Spleen (tissue), 11 donors: Measurements from ENCODE around the gene CCNY. TPM values are rescaled to one million over a fixed set of nuclear protein-coding genes. Genes with fewer than 3 reads are reported as not detected.

ENCODE experiments used
- DNase-seq: peaks from one replicate; pipeline ENCODE4 v3.0.0-alpha.2; 2020
- H3K27ac ChIP-seq, 8 donors: fragments of 200-600 bp; sonication (generic) in 7 of 8; 1 replicate in 4 of 8; 2 replicates in 4 of 8; pipeline versions ENCODE4 v1.5.0 to v1.8.0; 2016 to 2021; ENCODE audit warnings: inconsistent platforms in 4 of 8, mild to moderate bottlenecking in 4 of 8, moderate library complexity in 1 of 8
- H3K27me3 ChIP-seq, 7 donors: fragments of 200-600 bp; sonication (generic) in 6 of 7; replicated peaks in 1 of 7; 1 replicate in 4 of 7; 2 replicates in 3 of 7; pipeline versions ENCODE4 v1.5.0 to v1.8.0; 2016 to 2021; ENCODE audit warnings: inconsistent platforms in 3 of 7, mild to moderate bottlenecking in 1 of 7
- H3K36me3 ChIP-seq, 6 donors: fragments of 200-600 bp; sonication (generic) in 5 of 6; 1 replicate in 4 of 6; 2 replicates in 2 of 6; pipeline versions ENCODE4 v1.5.0 to v1.8.0; 2016 to 2021; ENCODE audit warnings: inconsistent platforms in 2 of 6
- H3K4me1 ChIP-seq, 6 donors: fragments of 200-600 bp; sonication (generic) in 5 of 6; 1 replicate in 3 of 6; 2 replicates in 3 of 6; pipeline versions ENCODE4 v1.5.0 to v1.8.0; 2016 to 2021; ENCODE audit warnings: inconsistent platforms in 3 of 6
- H3K4me3 ChIP-seq, 8 donors: fragments of 200-600 bp; sonication (generic) in 7 of 8; 1 replicate in 4 of 8; 2 replicates in 4 of 8; pipeline versions ENCODE4 v1.5.0 to v1.8.0; 2016 to 2021; ENCODE audit warnings: inconsistent platforms in 4 of 8, mild to moderate bottlenecking in 4 of 8, moderate library complexity in 2 of 8
- H3K9me3 ChIP-seq, 8 donors: fragments of 200-600 bp; sonication (generic) in 7 of 8; 1 replicate in 4 of 8; 2 replicates in 4 of 8; pipeline versions ENCODE4 v1.5.0 to v1.8.0; 2016 to 2021; ENCODE audit warnings: inconsistent platforms in 4 of 8
- POLR2A ChIP-seq, 3 donors: fragments of 450-650 bp; IDR thresholded peaks; one replicate each; pipeline ENCODE4 v1.5.1; 2017; ENCODE audit warnings: antibody characterized with exemption in 3 of 3, mild to moderate bottlenecking in 1 of 3
- POLR2AphosphoS5 ChIP-seq, 3 donors: sonication (generic); formaldehyde crosslinking; IDR thresholded peaks; one replicate each; pipeline ENCODE4 v1.5.1; 2017; ENCODE audit warnings: antibody characterized with exemption in 3 of 3
- WGBS, 5 donors: extraction: QIAGEN DNeasy Blood & Tissue Kit in 3 of 5; methylation state at CpG; one replicate each; pipeline versions ENCODE4 v1.1.5 to v1.1.7; 2013 to 2018; 5-methylcytosine and 5-hydroxymethylcytosine counted together
- intact Hi-C: fragments of 100-400 bp; cut with DNase I; formaldehyde crosslinking; loops from one replicate; pipeline ENCODE4 v1.15.0; 2023; ENCODE audit warnings: low total_unique reads
- polyA plus RNA-seq, 3 donors: library from polyadenylated mRNA; stranded (reverse); fragments of 200-250 nt; gene quantifications; one replicate each; pipeline ENCODE4 v1.2.1, GENCODE V29; 2013
- total RNA-seq, 7 donors: library from RNA; depleted of rRNA in 3 of 7; stranded (reverse); fragments of >200 nt in 3 of 7; fragmentation: NEBNext Ultra II Directional in 4 of 7; extraction: Animal tissue kit (Norgen Biotek cat#: 25700) in 4 of 7; gene quantifications; one replicate each; pipeline versions ENCODE4 v1.1.0 to v1.2.1, GENCODE V29; 2016 to 2021
- TF ChIP-seq, protein P1 (sequence below), 11 experiments: fragments of 200-600 bp in 7 of 11; fragments of 450-650 bp in 4 of 11; sonication (generic) in 4 of 11; IDR thresholded peaks in 8 of 11; conservative IDR thresholded peaks in 3 of 11; 1 replicate in 7 of 11; 2 replicates in 4 of 11; pipeline versions ENCODE4 v1.4.0 to v1.8.0; 2016 to 2021; ENCODE audit warnings: antibody characterized with exemption in 11 of 11, inconsistent platforms in 4 of 11, mild to moderate bottlenecking in 1 of 11
- donor health status: healthy with polysubstance abuse.
- donor health status: DM: no; HTN: no; CAD: no; lungs with moderate emphysema.
- donor health status: DM: no; HTN: no; CAD: no.
- donor health status: Bipolar disorder and iron deficiency.
- donor health status: healthy.
- donor health status: DM: no; HTN: no; CAD: no.
- donor health status: DM: yes; HTN: yes; CAD: no.

Gene CCNY
- total and polyA plus RNA-seq, 10 donors: 21.1 to 83.1 (median 52.1) TPM

DNA sequence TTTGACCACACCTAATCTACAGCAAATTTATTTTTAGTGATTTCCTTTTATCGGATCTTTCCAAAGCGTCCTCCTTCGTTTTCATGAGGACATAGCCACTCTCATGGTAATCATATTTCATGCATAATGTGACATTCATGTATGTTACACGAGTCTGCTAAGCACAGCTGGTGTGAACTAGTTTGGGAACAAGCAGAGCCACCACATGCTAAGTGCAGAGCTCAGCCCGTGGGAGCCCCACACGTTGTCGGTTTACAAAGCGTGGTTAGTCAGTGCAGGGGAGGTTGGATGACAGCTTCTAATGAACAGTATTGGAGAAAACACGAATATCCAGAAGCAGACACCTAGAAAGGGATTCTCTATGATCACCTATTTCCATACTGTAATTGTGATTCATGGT lies 190.4 kb downstream of the CCNY start:
- peaks cover 0 to 22% (median 17%) of the 10 kb centered on the region in 6 donors for H3K36me3 ChIP-seq
- no peaks in the 10 kb centered on the region for H3K9me3 ChIP-seq
- no peak overlapping the region for H3K4me3 ChIP-seq
- 81 to 83% (median 83%) methylated on average over 9 of the region's 9 CpGs for WGBS, 5 donors
- no peak for DNase-seq
- TF ChIP-seq POLR2AphosphoS5 (IDR thresholded peaks at IDR 0.05) (no peak), POLR2A (IDR thresholded peaks at IDR 0.05) (no peak)
- TF ChIP-seq, protein P1, sequence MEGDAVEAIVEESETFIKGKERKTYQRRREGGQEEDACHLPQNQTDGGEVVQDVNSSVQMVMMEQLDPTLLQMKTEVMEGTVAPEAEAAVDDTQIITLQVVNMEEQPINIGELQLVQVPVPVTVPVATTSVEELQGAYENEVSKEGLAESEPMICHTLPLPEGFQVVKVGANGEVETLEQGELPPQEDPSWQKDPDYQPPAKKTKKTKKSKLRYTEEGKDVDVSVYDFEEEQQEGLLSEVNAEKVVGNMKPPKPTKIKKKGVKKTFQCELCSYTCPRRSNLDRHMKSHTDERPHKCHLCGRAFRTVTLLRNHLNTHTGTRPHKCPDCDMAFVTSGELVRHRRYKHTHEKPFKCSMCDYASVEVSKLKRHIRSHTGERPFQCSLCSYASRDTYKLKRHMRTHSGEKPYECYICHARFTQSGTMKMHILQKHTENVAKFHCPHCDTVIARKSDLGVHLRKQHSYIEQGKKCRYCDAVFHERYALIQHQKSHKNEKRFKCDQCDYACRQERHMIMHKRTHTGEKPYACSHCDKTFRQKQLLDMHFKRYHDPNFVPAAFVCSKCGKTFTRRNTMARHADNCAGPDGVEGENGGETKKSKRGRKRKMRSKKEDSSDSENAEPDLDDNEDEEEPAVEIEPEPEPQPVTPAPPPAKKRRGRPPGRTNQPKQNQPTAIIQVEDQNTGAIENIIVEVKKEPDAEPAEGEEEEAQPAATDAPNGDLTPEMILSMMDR (IDR thresholded peaks at IDR 0.05 in 8 of 11, conservative IDR thresholded peaks at IDR 0.05 in 3 of 11): no peak
- intact Hi-C loops: no loop called here
- no peak overlapping the region for H3K27ac ChIP-seq
- no peaks in the 10 kb centered on the region for H3K27me3 ChIP-seq
- H3K4me1 ChIP-seq: peaks cover 4 to 19% (median 12%) of the 10 kb centered on the region in 6 donors

GRCh38 chr10:35532141-35532540 lies 195.8 kb downstream of the CCNY start:
- no peaks in the 10 kb centered on the region for H3K4me1 ChIP-seq
- peaks cover 0 to 76% (median 55%) of the 10 kb centered on the region in 6 donors for H3K36me3 ChIP-seq
- H3K27ac ChIP-seq: no peak overlapping the region
- H3K4me3 ChIP-seq: no peak overlapping the region
- no peak for DNase-seq
- no peak for TF ChIP-seq POLR2A (IDR thresholded peaks at IDR 0.05)
- TF ChIP-seq, protein P1 (IDR thresholded peaks at IDR 0.05 in 8 of 11, conservative IDR thresholded peaks at IDR 0.05 in 3 of 11): no peak
- H3K27me3 ChIP-seq: no peaks in the 10 kb centered on the region
- 92 to 98% (median 95%) methylated on average over 5 of the region's 5 CpGs for WGBS, 5 donors
- peaks cover 0 to 29% (median 18%) of the 10 kb centered on the region in 8 donors for H3K9me3 ChIP-seq
- intact Hi-C loops: no loop called here

DNA sequence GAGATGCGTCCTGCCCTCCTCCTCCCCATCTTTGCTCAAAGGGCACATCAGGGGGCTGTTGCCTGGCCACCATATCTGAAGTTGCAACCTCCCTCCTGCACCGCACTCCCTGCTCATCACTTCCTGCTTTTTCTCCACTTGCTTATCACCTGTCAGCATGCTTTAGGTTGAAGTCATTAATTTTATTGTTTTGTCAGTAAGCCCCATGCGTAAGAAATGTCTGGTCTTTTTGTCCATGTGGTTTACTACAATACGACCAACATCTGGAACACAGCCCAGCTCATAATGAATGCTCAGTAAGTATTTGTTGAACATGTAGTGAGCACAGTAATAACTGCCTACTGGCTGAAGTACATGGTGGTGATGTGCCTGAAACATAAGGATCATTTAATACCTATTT lies 197.3 kb downstream of the CCNY start:
- no peak for TF ChIP-seq POLR2A (IDR thresholded peaks at IDR 0.05)
- no peak for TF ChIP-seq POLR2AphosphoS5 (IDR thresholded peaks at IDR 0.05)
- TF ChIP-seq, protein P1 (IDR thresholded peaks at IDR 0.05 in 8 of 11, conservative IDR thresholded peaks at IDR 0.05 in 3 of 11): no peak
- 77 to 97% (median 87%) methylated on average over 4 of the region's 4 CpGs for WGBS, 5 donors
- Histone ChIP-seq H3K27ac (no peak overlapping the region), H3K27me3 (no peaks in the 10 kb centered on the region), H3K4me1 (no peaks in the 10 kb centered on the region), H3K9me3 (peaks cover 0 to 29% (median 20%) of the 10 kb centered on the region in 8 donors), H3K36me3 (peaks cover 0 to 90% (median 57%) of the 10 kb centered on the region in 6 donors), H3K4me3 (no peak overlapping the region)
- intact Hi-C loops: no loop called here
- DNase-seq: no peak

DNA sequence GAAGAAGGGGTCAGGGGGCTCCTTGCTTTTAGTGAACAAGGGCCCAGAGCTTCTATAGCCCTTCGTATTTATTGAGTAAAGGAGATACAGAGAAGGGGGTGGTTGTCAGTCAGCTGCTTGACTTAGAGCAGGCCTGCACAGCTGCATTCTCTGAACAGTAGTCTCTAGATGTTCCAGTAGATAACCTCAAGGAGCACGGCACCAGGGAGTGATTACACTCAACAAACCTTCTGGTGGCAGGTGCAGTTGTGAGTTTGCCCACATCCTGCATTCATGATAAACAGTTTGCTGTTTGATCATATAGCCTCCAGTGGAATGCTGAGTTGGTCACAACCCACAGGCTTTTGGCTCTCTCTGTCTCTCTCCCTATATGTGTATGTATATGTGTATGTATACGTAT lies 198.8 kb downstream of the CCNY start:
- intact Hi-C loops: no loop called here
- Histone ChIP-seq H3K27ac (no peak overlapping the region), H3K4me1 (peaks cover 0 to under 1% (median 0%) of the 10 kb centered on the region in 6 donors), H3K27me3 (no peaks in the 10 kb centered on the region), H3K9me3 (peaks cover 0 to 29% (median 20%) of the 10 kb centered on the region in 8 donors), H3K4me3 (no peak overlapping the region), H3K36me3 (peaks cover 0 to 98% (median 55%) of the 10 kb centered on the region in 6 donors)
- DNase-seq: no peak
- TF ChIP-seq POLR2AphosphoS5 (IDR thresholded peaks at IDR 0.05) (no peak), POLR2A (IDR thresholded peaks at IDR 0.05) (no peak)
- TF ChIP-seq, protein P1 (IDR thresholded peaks at IDR 0.05 in 8 of 11, conservative IDR thresholded peaks at IDR 0.05 in 3 of 11): no peak
- 87 to 97% (median 94%) methylated on average over 3 of the region's 3 CpGs for WGBS, 5 donors
